Fibroblast of villous mesenchyme (primary cell): ENCODE results near the gene TMPRSS9. TPM values are rescaled to one million over a fixed set of nuclear protein-coding genes. Genes with fewer than 3 reads are reported as not detected.

Experiments used
- DNase-seq: peaks from one replicate; pipeline ENCODE4 v3.0.0-alpha.2; 2010; ENCODE audit warnings: low read depth
- H3K4me3 ChIP-seq: 2 replicates; pipeline ENCODE4 v1.5.1; 2011; ENCODE audit warnings: low read depth, mild to moderate bottlenecking, low read length
- total RNA-seq: library from RNA; depleted of rRNA; stranded (reverse); fragments of >200 nt; gene quantifications from 2 replicates; pipeline ENCODE4 v1.2.3, GENCODE V29; 2012
- TF ChIP-seq, protein P1 (sequence below): IDR thresholded peaks from 2 replicates; pipeline ENCODE4 v1.5.1; 2012; ENCODE audit warnings: low read depth, mild to moderate bottlenecking, low read length; ENCODE audit not compliant: insufficient read depth

TMPRSS9 gene
- total RNA-seq, 1 donor = not detected

DNA sequence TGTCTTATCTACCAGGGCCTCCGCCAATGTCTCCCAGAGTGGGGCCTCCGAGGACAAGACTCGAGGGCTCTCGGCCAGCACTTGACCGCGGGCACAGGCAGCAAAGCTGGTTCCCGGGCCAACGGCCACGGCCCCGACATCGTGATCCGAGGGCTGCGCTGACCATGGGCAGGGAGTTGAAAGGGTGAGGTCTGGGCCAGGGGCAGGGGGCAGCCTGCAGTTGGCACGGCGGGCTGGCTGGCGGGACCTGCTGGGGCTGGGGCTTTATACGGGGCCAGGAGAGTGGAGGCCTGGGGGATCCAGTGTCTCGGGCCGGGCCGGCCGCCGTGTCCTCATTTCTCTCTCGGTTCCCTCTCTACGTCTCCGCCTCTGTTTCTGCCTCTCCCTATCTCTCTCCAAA lies 42.3 kb upstream of the TMPRSS9 start:
- no peak for DNase-seq
- TF ChIP-seq, protein P1, sequence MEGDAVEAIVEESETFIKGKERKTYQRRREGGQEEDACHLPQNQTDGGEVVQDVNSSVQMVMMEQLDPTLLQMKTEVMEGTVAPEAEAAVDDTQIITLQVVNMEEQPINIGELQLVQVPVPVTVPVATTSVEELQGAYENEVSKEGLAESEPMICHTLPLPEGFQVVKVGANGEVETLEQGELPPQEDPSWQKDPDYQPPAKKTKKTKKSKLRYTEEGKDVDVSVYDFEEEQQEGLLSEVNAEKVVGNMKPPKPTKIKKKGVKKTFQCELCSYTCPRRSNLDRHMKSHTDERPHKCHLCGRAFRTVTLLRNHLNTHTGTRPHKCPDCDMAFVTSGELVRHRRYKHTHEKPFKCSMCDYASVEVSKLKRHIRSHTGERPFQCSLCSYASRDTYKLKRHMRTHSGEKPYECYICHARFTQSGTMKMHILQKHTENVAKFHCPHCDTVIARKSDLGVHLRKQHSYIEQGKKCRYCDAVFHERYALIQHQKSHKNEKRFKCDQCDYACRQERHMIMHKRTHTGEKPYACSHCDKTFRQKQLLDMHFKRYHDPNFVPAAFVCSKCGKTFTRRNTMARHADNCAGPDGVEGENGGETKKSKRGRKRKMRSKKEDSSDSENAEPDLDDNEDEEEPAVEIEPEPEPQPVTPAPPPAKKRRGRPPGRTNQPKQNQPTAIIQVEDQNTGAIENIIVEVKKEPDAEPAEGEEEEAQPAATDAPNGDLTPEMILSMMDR = no peak
- no peak overlapping the region for H3K4me3 ChIP-seq

DNA sequence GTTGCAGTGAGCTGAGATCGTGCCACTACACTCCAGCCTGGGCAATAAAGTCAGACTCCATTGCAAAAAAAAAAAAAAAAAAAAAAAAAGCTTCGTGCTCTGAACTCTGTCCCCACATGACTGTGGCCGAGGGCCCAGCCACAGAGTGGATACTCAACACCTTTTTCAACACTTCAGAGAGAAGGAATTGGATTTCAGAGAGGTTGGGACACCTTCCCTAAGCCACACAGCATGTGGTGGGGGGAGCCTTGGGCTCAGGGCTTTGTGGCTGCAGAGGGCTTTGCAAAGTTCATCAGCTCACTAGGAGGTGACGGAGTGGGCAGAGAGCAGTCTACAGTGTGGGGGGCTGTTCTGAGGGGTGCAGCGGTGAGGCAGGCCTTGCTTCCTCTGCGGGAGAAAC lies 41.1 kb upstream of the TMPRSS9 start:
- no peak for DNase-seq
- TF ChIP-seq, protein P1 = no peak
- H3K4me3 ChIP-seq = no peak overlapping the region

- TF ChIP-seq, protein P1 = no peak
- no peak for DNase-seq
Observed at GRCh38 chr19:2319551-2319950, 40.5 kb upstream of the TMPRSS9 start.

GRCh38 chr19:2320049-2320448 lies 40.0 kb upstream of the TMPRSS9 start:
- DNase-seq = no peak
- TF ChIP-seq, protein P1 = no peak
- H3K4me3 ChIP-seq = no peak overlapping the region

More at GRCh38 chr19:2319551-2319950, 40.5 kb upstream of the TMPRSS9 start:
- no peak overlapping the region for H3K4me3 ChIP-seq

GRCh38 chr19:2320939-2321338 lies 39.1 kb upstream of the TMPRSS9 start:
- TF ChIP-seq, protein P1 = no peak
- no peak overlapping the region for H3K4me3 ChIP-seq
- no peak for DNase-seq

GRCh38 chr19:2321565-2322283 lies 38.3 kb upstream of the TMPRSS9 start:
- H3K4me3 ChIP-seq = no peak overlapping the region
- no peak for DNase-seq
- TF ChIP-seq, protein P1 = no peak

DNA sequence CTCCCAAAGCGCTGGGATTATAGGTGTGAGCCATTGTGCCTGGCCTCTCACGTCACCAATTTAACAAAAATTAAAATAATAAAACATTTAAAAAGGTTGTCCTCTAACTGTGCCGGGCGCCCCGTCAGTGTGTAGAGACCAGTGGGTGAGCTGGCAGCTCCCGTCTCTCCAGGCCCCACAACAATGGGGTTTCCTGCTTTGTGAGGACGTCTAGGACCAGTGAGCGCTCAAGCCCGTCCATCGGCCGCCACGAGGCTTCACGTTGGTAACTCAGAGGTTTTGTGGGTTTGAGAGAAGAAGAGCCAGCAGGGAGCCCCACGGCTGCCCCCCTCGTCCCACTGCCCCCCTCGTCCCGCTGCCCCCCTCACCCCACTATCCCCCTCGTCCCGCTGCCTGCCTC lies 36.4 kb upstream of the TMPRSS9 start:
- TF ChIP-seq, protein P1 = no peak
- no peak overlapping the region for H3K4me3 ChIP-seq
- no peak for DNase-seq
